Epithelial cell of prostate (primary cell): Measurements from ENCODE around the gene PARD3.
A peak's percentile ranks its signal among the peaks of the same experiment; 100 is the strongest.
"Not testable (repeated sequence)": the region's sequence is repeated elsewhere in the genome, so short reads cannot be mapped to it uniquely, and the experiment has no call there.

Experiments used
- DNase-seq: peaks from one replicate; pipeline ENCODE4 v3.0.0-alpha.2; 2011; ENCODE audit warnings: low read depth, low spot score
- H3K27ac ChIP-seq: fragments of 450-650 bp; 2 replicates; pipeline ENCODE4 v1.5.1; 2017; ENCODE audit warnings: mild to moderate bottlenecking

The PARD3 gene

DNA sequence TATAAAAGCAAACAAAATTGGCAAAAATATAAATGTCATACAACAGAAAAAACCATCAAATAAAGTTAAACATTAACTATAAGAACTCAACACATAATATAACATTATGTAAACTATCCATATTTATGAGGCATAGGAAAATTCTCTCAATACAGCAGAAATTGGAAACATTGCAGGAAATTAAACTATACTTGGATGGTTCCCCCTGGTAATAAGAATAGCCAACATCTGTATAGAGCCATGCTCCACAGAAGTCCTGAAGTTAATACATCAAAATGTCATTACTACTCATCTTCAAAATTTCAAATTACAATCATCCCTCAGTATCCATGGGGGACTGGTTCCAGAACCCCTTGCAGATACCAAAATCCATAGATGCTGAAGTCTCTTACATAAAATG, 350.5 kb downstream of the PARD3 start:
- no peak overlapping the region for H3K27ac ChIP-seq
- DNase-seq, result no peak

DNA sequence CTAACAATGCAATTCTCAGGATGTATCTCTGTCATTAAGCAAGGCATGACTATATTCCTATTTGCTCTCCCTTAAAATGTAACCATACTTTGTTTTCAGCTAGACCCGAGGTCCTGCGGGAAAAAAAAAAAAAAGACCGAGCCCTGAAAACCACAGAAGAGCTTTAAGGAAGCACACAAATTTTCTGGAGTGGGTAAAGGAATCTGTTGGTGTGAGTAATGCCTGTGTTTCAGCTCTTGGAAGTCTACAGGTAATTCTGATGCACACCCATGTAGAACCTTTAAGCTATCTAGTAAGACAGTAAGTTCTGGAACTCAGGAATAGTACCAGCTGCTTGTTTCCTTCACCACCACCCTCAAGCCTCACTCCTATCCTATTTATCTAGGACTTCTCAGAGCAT, 351.1 kb downstream of the PARD3 start:
- H3K27ac ChIP-seq, result no peak overlapping the region
- no peak for DNase-seq

DNA sequence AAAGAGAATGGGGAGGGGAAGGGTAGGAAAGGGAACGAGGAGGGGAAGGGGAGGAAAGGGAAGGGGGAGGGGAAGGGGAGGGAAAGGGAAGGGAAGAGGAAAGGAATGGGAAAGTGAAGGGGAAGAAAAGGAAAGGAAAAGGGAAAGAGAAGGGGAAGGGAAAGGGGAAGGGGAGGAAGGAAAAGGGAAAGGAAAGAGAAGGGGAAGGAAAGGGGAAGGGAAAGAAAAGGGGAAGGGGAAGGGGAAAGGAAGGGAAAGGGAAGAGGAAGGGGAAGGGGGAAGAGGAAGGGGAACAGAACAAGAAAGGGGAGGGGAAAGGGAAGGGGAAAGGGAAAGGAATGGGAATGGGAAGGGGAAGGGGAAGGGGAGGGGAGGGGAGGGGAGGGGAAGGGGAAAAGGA, 352.1 kb downstream of the PARD3 start:
- H3K27ac ChIP-seq, result no peak overlapping the region
- DNase-seq, result no peak

DNA sequence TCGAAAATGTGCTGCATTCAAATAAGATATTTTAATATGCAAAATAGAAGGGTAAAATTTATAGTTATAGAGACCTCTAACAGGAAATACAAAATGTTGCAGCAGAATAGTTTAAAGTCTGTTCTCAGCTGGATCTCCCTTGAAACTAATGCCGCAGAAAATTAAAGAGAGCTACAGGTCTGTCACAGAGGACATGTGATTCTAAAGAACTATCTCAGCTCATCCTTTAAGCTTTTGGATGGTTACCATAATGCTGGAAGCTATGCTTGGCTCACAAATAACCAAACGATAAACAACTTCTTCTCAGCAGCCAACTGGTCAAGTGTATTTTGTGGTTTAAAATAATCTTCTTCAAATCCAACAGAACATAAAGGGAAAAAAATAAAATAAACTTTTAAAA, 353.0 kb downstream of the PARD3 start:
- DNase-seq, result no peak
- H3K27ac ChIP-seq, result no peak overlapping the region

DNA sequence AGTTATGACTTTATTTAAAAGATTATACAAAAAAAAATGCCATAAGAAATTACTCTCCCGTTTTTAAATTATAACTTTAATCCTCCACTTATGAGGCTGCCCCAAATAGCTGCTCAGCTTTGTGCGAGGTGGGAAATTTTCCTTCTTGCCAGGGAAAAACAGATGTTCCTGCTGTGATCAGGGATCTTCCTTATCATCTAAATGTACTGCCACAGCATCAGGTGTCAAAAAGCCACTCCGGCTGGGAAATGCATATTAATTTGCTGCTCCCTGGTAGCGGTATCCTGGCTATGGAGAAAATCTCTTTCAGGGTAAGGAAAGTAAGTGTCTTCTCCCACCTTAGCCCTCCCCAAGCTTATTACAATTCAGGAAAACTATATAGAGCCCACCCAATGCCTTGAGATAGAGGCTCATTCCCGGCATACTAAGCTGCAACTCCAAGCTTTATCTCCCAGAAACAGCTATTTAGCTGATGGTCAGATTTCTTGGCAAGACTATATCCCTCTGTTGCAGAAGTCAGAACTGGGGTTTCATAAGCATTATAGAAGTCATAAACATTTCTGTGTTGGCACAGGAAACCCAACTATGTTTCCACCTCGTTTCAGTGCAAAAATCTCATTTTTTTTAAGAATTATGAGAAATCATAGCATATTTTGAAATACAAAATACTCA, 360.4 kb downstream of the PARD3 start:
- DNase-seq, result no peak
- H3K27ac ChIP-seq, result no peak overlapping the region

DNA sequence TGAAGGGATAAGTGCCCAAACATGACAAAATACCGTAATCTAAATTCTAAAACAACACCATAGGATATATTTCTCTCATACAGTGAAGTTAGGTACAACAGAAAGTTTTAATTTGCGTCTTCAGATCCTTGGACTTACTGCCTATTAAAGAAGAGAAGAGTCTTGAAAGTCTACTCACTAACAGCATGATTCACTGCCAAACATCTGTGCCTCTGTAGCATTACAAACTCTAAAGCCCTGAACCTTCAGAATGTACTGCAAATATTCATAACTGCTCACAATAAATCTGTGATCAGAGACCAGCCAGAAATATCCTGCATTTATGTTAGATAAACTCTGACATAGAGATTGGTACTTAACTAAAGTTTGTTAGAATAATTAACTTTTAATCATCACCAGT, 365.3 kb downstream of the PARD3 start:
- DNase-seq, result no peak

DNA sequence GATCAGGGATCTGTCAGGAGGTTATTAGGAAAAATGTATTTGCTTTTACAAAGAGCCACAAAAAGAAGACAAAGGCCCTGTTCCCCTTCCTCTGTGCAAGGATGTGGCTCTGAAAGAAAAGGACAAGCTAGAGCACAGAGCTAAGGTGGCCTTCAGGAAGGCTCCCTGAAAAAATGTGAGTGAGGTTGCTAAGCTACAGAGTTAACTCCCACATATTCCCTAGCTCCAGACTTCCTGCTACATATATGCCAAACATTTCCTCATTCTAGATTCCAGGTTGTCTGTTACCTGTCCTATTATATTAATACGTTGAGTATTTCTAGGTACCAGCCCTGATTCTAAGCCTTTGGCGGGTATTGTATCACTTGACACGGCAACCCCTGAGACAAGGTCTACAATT, 369.0 kb downstream of the PARD3 start:
- H3K27ac ChIP-seq, result no peak overlapping the region
- no peak for DNase-seq

More for the DNA sequence above, 365.3 kb downstream of the PARD3 start:
- H3K27ac ChIP-seq, result no peak overlapping the region

DNA sequence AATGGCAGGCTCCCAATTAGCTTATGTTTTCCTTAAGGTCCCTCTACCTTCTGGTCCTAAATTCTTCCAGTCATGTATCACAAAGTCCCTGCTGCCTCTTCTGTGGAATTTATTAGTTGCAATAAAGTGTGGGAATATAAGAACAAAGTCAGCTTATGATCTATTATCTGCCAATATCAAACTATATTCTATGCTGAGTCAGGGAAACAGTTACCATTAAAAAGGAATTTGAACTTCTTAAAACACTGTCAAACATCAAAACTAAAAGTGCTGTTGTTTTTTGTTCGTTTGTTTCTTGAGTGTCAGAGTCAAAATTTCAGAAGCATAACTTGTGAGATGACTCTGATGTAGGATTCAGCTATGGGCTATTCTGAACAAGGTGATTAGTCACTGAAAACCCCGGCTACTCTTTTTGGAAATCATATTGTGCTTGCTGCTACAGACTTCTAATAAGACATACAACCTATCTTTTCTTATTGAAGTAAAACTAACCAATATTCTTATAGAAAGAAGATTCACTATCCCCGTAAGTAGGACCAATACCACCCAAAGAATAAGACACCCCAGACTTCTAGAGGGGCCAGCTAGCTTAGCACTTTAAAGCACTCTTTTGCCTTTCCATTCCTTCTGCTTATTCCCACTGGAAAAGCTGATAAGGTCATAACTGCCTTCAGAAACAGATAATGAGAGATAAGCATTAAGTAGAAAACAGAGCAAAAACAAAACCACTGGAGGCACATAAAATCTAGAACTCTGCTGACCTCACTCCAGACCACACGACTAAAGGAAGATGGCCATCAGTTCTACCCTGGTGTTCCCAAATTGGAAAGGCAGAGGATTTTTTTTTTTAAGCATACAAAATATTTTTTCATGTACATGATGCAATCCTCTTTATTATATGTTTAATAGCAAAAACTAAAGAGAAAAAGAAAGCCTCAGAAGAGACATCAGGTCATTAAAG, 370.6 kb downstream of the PARD3 start:
- H3K27ac ChIP-seq, result no peak overlapping the region
- DNase-seq, result no peak

DNA sequence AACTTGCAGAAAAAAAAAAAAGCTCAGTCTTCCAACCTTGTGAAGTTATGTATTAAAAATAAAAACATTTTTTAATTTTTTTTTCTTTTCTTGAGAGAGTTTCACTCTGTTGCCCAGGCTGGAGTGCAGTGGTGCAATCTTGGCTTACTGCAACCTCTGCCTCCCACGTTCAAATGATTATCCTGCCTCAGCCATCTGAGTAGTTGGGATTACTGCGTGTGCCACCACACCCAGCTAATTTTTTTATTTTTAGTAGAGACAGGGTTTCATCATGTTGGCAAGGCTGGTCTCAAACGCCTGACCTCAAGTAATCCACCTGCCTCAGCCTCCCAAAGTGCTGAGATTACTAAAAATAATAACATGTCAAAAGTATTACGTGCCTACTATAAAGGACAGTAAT, 375.7 kb downstream of the PARD3 start:
- not testable (repeated sequence) for DNase-seq, H3K27ac ChIP-seq

DNA sequence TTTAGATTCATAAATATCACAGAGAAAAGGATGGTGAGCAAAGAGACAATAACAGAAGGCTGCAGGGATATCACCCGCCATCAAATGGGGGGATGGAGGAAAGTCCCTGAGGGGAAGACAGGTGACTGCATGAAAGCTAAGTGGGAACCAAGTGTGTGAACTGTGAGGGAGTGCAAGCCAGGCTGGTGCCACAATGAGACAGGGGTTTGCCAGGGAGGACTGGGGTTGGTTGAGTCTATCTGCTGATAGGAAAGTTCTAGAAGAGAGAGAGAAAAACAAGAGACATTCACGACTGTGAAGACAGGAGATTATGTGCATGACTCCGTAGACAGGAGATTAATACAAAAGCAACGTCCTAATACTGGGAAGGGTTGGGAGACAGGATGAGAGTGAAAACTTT, 376.4 kb downstream of the PARD3 start:
- DNase-seq, result no peak
- no peak overlapping the region for H3K27ac ChIP-seq

DNA sequence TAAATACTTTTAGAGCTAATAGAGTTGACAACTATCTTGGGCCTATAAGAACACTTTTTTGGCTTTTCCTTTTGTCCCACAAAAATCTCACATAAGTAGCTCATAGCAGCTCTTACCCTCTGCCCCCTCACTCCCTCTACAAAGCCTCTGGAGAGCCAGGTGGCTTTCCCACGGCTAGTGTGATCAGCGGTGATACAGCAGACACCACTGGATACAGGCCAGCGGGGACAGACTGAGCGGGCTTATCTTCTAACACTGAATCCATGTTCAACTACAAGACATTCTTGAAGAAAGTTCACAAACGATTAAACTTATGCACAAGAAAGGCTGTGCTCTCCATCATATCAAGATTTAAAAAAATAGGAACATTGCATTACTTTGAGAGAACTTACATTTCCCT, 377.2 kb downstream of the PARD3 start:
- no peak overlapping the region for H3K27ac ChIP-seq
- no peak for DNase-seq

DNA sequence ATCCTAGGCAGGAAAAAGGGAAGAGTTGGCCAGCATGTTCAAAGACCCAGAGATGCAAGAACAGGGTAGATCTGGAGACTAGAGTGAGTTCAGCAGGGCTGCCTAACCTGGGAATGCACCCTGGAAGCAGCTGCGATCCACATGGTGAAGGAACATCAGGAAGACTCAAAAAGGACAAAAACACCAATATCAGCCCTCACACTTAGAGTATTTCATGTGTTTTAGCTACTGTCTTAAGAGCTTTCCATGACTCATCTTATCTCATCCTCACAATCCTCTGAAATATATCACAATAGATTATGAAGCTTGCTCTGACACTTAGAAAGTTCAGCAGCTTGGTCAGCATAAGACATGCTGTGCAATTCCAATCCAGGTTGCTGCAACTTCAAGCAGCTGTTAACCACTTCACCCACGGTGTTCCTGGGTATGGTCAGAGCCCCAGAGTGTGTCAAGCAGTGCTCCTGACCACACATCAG, 380.9 kb downstream of the PARD3 start:
- no peak for DNase-seq
- H3K27ac ChIP-seq, result peak overlapping the region; percentile 65

DNA sequence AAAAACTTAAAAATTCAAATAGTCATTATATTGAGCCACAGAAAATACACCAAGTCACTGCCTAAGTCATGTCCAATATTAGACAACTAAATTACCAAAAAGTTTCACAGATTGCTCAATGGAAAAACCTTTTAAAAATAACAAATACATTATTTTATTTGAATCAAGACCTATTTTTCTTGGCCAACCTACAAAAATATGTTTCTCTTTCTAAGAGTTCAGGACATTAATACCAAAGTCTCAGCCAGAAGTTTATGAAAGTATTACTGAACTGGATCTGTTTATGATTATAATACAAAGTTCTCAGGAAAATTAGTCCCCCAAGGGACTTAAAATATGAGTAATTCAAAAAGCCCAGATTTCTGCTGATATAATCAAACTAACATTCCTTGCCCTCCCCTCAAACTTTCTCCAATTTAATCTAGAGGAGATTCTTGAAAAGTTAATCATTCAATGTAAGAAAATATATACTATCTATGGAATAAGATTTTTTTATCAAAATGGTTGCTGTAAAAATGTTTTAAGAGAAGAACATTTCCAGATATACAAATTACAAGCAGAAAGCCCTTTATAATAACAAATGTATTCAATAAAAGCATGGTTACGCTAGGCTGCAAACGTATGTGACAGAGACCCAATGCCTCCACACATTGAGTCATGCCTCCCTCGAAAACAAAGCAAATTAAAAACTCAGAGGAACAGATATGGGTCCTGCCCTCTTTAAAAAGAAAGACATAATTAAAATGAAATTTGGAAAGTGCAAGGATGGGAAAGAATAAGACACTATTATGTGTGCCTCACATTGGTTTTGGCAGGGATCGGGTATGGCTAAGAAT, 381.6 kb downstream of the PARD3 start:
- peak overlapping the region; percentile 65 for H3K27ac ChIP-seq
- DNase-seq, result no peak

DNA sequence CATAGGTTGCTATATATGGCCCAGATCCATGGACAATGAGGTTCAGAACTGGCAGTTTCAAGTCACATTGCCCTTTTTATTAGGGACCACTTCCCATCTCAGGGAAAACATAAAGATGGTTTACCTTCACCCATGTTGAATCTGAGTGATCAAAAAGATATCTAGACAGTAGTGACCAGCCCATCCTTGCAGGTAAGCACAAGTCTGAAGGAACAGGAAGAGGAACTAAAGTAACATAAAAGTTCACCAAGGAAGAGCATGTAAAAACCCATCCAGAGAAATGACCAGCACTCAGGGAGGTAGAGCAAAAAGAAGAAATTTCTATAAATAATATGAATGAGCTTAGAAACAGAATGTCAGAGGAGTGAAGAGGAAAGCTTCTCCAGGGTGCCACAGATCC, 382.5 kb downstream of the PARD3 start:
- DNase-seq, result no peak
- H3K27ac ChIP-seq, result peak overlapping the region; percentile 65

DNA sequence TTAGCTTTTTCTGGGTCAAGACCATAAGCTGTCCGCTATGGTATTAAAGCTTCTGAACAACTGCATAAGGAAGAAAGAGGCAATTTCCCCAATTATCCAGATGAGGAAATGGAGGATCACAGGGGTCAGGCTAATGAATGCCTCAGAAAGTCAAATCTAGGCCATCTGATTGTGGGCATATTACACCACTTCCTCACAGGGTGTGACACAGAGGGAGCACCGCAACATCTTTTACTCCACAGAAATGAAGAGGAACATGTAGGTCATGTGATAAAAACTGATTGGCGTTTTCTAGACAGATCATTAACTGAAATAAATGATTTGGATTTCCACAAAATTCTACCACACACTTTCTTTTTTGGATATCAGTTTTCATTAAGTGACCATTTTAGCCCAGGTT, 384.4 kb downstream of the PARD3 start:
- DNase-seq, result no peak
- no peak overlapping the region for H3K27ac ChIP-seq

DNA sequence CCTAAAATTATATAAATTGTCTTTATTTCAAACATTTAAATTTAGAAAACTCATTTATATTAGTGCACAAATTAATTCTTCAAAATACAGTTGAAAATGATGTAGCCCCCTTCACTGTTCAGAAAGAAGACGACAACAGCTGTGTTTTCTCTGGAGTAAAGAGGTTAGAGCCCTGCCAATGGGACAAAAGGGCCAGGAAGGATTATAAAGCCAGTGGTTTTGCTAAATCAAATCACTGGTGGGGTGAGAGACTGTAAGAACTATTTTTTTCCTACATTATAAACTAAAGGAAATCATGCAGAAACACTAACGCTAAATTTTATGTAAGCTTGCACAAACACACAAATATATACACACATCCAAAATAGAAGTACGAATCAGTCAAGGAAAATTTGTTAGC, 386.6 kb downstream of the PARD3 start:
- no peak for DNase-seq
- H3K27ac ChIP-seq, result no peak overlapping the region

DNA sequence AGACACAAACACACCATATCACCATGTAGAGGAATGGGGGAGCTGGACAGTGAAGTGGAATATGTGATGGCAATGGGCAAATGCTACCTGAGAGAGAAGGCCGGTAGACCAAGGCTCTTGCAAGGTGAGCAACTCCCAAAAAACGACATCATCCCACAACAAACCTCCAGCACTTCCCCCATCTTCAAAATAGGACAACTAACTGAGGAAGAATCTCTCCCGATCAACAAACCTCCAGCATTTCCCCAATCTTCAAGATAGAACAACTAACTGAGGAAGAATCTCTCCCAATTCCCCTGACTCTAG, 387.2 kb downstream of the PARD3 start:
- DNase-seq, result no peak
- H3K27ac ChIP-seq, result peak overlapping the region; percentile 11

DNA sequence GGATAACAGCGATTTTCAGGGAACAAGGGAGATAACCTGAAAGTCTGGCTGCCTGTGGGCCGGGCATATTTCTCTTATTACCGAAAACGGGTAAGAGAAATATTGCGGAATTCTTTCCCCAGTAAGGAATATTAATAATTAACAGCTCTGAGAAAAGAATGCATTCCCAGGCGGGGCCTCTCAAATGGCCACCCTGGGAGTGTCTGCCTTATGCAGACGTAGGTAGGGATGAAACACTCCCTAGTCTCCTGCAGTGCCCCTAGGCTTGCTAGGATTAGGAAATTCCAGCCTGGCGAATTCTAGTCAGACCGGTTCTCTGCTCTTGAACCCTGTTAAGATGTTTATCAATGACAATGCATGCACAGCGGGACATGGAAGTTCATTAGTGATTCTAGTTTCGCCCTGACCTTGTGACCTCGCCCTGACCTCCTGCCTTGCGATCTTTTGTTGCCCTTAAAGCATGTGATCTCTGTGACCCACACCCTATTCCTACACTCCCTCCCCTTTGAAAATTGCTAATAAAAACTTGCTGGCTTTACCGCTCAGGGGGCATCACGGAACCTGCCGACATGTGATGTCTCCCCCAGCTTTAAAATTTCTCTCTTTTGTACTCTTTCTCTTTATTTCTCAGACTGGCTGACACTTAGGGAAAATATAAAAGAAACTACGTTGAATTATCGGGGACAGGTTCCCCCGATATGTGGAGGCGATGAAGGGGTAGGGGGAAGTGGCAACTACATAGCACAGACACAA, 387.8 kb downstream of the PARD3 start:
- not testable (repeated sequence) for DNase-seq
- peak overlapping the region; percentile 11 for H3K27ac ChIP-seq

DNA sequence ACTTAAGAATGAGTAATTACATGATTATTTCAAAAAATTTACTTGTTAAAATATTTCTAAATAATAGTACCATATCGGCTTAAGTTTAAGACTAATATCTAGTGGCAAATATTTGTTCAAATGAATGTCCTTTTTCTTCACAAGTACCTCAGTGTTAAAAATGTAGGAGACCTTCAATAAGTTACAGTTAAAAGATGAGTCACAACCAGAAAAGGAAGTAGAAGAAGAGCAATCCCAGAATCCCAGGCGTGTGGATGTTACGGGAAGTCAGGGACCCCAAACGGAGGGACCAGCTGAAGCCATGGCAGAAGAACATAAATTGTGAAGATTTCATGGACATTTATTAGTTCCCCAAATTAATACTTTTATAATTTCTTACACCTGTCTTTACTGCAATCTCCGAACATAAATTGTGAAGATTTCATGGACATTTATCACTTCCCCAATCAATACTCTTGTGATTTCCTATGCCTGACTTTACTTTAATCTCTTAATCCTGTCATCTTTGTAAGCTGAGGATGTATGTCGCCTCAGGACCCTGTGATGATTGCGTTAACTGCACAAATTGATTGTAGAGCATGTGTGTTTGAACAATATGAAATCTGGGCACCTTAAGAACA, 388.4 kb downstream of the PARD3 start:
- H3K27ac ChIP-seq, DNase-seq: not testable (repeated sequence)

DNA sequence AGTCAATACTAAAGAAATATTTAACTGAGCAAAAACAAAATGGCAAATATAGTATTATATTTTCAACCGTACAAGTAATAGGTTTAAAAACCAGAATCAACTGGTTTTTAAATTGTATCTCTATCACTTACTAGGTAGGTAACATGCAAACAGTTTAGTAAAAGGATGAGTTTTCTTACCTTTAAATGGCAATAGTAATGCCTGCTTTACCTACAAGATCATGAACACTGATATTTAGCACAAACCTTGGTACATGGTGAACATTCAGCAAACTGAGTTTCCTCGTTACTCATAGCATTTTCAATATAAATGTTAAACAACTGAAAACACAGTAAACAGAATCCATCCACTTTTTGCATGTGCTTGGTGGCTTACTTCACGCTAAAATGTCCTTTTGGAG, 389.1 kb downstream of the PARD3 start:
- DNase-seq, result no peak
- no peak overlapping the region for H3K27ac ChIP-seq
